RWPE1 (cell line): Measurements from ENCODE around the gene CACNG8.

Experiments
- CTCF ChIA-PET: fragments of 350-600 bp; sonication (Branson Sonifier 250); formaldehyde crosslinking; extraction: SDS; loops from one replicate; lab custom pipeline; 2021; lab: Yijun Ruan, JAX
- POLR2A ChIA-PET: fragments of 400-600 bp; formaldehyde crosslinking; extraction: SDS; loops from one replicate; lab custom pipeline; 2020; ENCODE audit warnings: antibody characterized with exemption; ENCODE audit not compliant: low non-redundant PET; lab: Yijun Ruan, JAX
- DNase-seq: peaks from one replicate; pipeline ENCODE4 v3.0.0; 2012; ENCODE audit warnings: low spot score
- H3K27ac ChIP-seq: fragments of 450-650 bp; 2 replicates; pipeline ENCODE4 v1.5.1; 2017
- TF ChIP-seq, protein P1 (sequence below): fragments of 450-650 bp; conservative IDR thresholded peaks from 2 replicates; pipeline ENCODE4 v1.5.1; 2017; ENCODE audit warnings: low read depth, mild to moderate bottlenecking

Gene CACNG8

DNA sequence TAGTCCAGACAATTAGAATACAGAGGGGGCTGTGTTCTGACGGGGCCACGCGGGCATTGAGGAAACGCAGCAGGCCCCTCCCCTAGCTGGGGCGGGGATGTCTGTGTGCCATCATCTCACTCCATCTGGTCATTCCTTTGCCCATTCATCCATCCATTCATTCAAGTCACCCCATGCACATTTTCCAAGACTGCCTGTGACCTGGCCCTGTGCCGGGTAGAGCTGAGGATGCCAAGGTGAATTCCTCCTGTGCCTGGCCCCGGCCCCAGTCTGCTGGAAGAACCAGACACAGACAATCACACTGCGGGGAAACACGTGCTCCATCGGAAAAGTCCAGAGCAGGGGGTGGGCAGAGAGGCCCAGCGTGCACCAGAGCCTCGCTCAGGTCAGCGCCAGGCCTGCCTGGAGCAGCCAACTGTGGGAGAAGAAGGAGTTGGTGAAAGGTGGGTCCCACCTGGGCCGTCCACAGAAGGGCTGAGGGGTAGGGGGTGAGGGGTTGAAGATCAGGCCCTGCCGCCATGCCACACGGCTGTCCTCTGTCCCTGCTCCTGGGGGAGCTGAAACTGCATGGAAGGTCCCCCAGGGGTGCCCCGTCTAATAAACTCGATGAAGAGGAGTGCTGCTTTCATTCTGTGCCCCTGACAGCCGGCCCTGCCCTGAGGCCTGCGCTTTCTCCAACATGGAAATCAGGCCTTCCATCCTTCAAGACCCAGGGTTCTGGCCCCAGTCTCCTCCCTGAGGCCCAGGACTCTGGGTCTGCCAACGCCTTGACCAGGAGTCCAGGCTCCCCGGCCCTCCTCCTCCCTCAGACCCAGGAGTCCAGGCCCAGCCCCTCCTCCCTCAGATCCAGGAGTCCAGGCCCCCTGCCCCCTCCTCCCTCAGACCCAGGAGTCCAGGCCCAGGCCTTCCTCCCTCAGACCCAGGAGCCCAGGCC, 27.1 kb downstream of the CACNG8 start:
- CTCF ChIA-PET, result interaction anchor here (1.4 kb wide), 1 partner anchor 34 kb away, joined by 3 read pairs; no protein-coding TSS in a partner anchor
- POLR2A ChIA-PET, result no interaction called here
- H3K27ac ChIP-seq, result peak overlapping the region; percentile 5; the same call in 1 of the 2 replicates
- TF ChIP-seq, protein P1, sequence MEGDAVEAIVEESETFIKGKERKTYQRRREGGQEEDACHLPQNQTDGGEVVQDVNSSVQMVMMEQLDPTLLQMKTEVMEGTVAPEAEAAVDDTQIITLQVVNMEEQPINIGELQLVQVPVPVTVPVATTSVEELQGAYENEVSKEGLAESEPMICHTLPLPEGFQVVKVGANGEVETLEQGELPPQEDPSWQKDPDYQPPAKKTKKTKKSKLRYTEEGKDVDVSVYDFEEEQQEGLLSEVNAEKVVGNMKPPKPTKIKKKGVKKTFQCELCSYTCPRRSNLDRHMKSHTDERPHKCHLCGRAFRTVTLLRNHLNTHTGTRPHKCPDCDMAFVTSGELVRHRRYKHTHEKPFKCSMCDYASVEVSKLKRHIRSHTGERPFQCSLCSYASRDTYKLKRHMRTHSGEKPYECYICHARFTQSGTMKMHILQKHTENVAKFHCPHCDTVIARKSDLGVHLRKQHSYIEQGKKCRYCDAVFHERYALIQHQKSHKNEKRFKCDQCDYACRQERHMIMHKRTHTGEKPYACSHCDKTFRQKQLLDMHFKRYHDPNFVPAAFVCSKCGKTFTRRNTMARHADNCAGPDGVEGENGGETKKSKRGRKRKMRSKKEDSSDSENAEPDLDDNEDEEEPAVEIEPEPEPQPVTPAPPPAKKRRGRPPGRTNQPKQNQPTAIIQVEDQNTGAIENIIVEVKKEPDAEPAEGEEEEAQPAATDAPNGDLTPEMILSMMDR, result no peak
- DNase-seq, result no peak

GRCh38 chr19:53991224-53992113, 28.7 kb downstream of the CACNG8 start, which contains the start of gene CACNG6:
Gene CACNG6 (plus strand): TSS chr19:53991637. CDS start chr19:53992878, 1,241 bp downstream.
- no peak within 1 kb of the TSS for H3K27ac ChIP-seq
- TF ChIP-seq, protein P1, result no peak
- CTCF ChIA-PET, result interaction anchor here (0.7 kb wide), 1 partner anchor 189 kb away, joined by 4 read pairs; no protein-coding TSS in a partner anchor
- no peak for DNase-seq
- POLR2A ChIA-PET, result no interaction called here

DNA sequence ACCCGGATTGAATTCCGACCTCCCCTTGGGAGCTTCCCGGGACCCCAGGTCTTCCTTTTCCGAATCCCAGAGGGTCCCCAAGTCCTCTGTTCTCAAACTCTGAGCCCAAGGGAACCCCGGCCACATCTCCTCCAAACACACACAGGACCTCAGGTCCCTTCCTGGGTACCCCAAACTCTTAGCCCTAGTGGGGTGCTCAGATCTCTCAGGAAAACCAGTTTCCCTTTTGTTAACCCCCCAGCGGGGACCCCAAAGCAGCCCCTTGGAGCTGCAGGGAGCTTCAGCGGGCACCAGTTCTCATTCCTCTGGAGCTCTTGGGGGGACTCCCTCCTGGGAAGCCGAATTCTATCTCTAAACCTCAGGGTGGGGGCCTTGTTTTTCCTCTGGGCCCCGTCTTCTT, 29.5 kb downstream of the CACNG8 start:
- ChIA-PET CTCF (no interaction called here), POLR2A (no interaction called here)

GRCh38 chr19:53992815-53993214, 30.1 kb downstream of the CACNG8 start:
- ChIA-PET POLR2A (no interaction called here), CTCF (no interaction called here)
- H3K27ac ChIP-seq, result no peak overlapping the region
- DNase-seq, result no peak
- TF ChIP-seq, protein P1, result no peak

More for the DNA sequence above, 29.5 kb downstream of the CACNG8 start:
- DNase-seq, result no peak
- TF ChIP-seq, protein P1, result no peak
- H3K27ac ChIP-seq, result no peak overlapping the region

- CTCF ChIA-PET, result interaction anchor here (0.6 kb wide), 1 partner anchor 1262 kb away, joined by 3 read pairs; no protein-coding TSS in a partner anchor
- no peak overlapping the region for H3K27ac ChIP-seq
- DNase-seq, result no peak
- POLR2A ChIA-PET, result no interaction called here
- TF ChIP-seq, protein P1, result no peak
These were observed 30.7 kb downstream of the CACNG8 start for GRCh38 chr19:53993448-53993847.

GRCh38 chr19:53994811-53995210, 32.1 kb downstream of the CACNG8 start:
- ChIA-PET CTCF (interaction anchor here (0.7 kb wide), 1 partner anchor 202 kb away, joined by 5 read pairs; no protein-coding TSS in a partner anchor), POLR2A (no interaction called here)
- DNase-seq, result no peak

More at GRCh38 chr19:53994811-53995210, 32.1 kb downstream of the CACNG8 start:
- H3K27ac ChIP-seq, result no peak overlapping the region
- TF ChIP-seq, protein P1, result no peak
